BE2C (cell line): ENCODE measurements around the gene OR52I1.

Experiments
- DNase-seq: peaks from one replicate; pipeline ENCODE4 v3.0.0-alpha.2; 2020
- H3K27me3 ChIP-seq: fragments of 250-450 bp; sonication (Bioruptor Pico); 2 replicates; pipeline ENCODE4 v1.5.1; 2020; ENCODE audit warnings: mild to moderate bottlenecking
- H3K36me3 ChIP-seq: fragments of 250-450 bp; sonication (Bioruptor Pico); 2 replicates; pipeline ENCODE4 v1.5.1; 2020; ENCODE audit warnings: mild to moderate bottlenecking
- H3K4me1 ChIP-seq: fragments of 250-450 bp; sonication (Bioruptor Pico); 2 replicates; pipeline ENCODE4 v1.5.1; 2020
- H3K4me3 ChIP-seq: 2 replicates; pipeline ENCODE4 v1.5.1; 2011; ENCODE audit warnings: low read depth, low read length
- H3K9me3 ChIP-seq: fragments of 250-450 bp; sonication (Bioruptor Pico); 2 replicates; pipeline ENCODE4 v1.5.1; 2020
- TF ChIP-seq, protein P1 (sequence below): IDR thresholded peaks from 2 replicates; pipeline ENCODE4 v1.5.1; 2012; ENCODE audit warnings: mild to moderate bottlenecking, low read depth, low read length

OR52I1 gene

DNA sequence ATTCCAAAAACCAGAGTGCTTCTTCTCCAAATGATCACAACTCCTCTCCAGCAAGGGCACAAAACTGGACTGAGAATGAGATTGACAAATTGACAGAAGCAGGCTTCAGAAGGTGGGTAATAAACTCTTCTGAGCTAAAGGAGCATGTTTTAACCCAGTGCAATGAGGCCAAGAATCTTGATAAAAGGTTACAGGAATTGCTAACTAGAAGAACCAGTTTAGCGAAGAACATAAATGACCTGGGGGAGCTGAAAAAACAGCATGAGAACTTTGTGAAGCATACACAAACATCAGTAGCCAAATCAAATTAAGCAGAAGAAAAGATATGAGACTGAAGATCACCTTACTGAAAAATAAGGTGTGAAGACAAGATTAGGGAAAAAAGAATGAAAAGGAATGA is 33.4 kb upstream of the OR52I1 start:
- H3K9me3 ChIP-seq: no peaks in the 10 kb centered on the region
- H3K4me1 ChIP-seq: no peaks in the 10 kb centered on the region
- no peak overlapping the region for H3K4me3 ChIP-seq
- H3K27me3 ChIP-seq: no peaks in the 10 kb centered on the region
- no peaks in the 10 kb centered on the region for H3K36me3 ChIP-seq
- DNase-seq: no peak
- TF ChIP-seq, protein P1, sequence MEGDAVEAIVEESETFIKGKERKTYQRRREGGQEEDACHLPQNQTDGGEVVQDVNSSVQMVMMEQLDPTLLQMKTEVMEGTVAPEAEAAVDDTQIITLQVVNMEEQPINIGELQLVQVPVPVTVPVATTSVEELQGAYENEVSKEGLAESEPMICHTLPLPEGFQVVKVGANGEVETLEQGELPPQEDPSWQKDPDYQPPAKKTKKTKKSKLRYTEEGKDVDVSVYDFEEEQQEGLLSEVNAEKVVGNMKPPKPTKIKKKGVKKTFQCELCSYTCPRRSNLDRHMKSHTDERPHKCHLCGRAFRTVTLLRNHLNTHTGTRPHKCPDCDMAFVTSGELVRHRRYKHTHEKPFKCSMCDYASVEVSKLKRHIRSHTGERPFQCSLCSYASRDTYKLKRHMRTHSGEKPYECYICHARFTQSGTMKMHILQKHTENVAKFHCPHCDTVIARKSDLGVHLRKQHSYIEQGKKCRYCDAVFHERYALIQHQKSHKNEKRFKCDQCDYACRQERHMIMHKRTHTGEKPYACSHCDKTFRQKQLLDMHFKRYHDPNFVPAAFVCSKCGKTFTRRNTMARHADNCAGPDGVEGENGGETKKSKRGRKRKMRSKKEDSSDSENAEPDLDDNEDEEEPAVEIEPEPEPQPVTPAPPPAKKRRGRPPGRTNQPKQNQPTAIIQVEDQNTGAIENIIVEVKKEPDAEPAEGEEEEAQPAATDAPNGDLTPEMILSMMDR: no peak

DNA sequence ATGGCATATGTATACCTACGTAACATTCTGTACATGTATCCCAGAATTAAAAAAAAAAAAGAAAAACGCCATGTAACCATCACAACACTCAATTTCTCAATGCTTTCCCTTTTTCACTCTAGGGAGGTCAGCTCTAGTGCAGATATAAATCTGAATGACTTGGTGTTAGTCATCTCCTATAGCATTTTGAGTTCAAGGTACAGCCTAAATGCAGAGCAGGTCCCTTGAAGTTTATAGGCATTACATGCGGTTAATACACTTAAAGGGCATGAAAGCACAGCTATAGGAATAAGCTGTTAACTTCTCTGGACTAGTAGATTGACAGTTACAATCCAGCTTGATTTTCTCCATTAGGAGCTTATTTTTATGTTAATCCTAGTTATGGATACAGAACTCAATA is 28.5 kb upstream of the OR52I1 start:
- Histone ChIP-seq H3K36me3 (no peaks in the 10 kb centered on the region), H3K4me1 (no peaks in the 10 kb centered on the region), H3K9me3 (no peaks in the 10 kb centered on the region), H3K27me3 (no peaks in the 10 kb centered on the region), H3K4me3 (no peak overlapping the region)
- no peak for DNase-seq
- TF ChIP-seq, protein P1: no peak

DNA sequence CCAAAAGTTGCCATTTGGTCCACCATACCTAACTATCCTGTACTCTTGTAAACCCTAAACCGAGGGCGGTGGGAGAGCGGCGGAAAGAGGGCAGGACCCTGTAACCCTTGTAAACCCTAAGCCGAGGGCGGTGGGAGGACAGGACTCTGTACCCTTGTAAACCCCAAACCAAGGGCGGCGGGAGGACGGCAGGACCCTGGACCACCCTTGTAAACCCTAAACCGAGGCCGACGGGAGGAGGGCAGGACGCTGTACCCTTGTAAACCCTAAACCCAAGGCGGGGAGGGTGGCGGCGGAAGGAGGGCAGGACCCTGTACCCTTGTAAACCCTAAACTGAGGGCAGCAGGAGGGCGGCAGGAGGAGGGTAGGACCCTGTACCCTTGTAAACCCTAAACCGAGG is 24.8 kb upstream of the OR52I1 start:
- Histone ChIP-seq H3K27me3 (no peaks in the 10 kb centered on the region), H3K4me3 (no peak overlapping the region), H3K4me1 (no peaks in the 10 kb centered on the region), H3K36me3 (no peaks in the 10 kb centered on the region), H3K9me3 (no peaks in the 10 kb centered on the region)
- TF ChIP-seq, protein P1: no peak
- DNase-seq: no peak

DNA sequence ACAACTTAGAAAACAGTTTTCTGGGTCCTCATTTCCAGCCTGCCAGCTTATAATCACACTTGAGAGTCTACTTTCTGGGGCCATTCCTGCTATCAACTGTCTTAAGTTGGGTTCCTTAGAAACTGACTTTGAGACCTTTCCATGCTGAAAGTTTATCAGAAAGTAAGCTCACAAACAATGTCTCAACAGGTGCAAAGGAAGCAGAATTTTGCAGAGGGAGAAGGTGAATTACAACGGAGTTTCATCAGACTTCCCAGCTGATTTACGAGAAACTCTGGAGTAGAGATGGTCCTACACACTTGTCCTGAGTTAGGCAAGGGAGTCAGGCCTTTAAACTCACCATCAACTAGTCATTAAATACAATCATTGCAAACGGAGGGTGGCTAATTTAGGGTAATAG is 17.0 kb upstream of the OR52I1 start:
- TF ChIP-seq, protein P1: no peak
- no peak overlapping the region for H3K4me3 ChIP-seq
- no peaks in the 10 kb centered on the region for H3K4me1 ChIP-seq
- DNase-seq: no peak
- no peaks in the 10 kb centered on the region for H3K36me3 ChIP-seq
- H3K27me3 ChIP-seq: no peaks in the 10 kb centered on the region
- H3K9me3 ChIP-seq: no peaks in the 10 kb centered on the region

DNA sequence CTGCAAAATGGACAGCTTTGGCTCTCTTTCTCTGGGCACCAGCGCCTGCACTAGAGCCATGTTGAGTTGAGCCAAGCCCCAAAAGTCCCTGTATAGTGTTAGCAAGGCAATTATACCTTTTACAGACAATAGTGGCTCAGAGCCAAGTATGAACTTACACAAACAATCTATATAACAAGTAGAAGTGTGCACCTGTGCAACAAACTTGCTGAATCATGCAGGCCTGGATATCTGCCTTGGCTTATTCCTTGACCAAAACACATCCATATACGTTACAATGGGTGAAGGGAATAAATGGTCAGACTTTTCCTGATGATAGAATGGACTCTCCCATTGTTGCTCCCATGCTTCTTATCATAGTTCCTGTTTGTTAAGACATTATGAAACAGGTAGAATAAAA is 16.1 kb upstream of the OR52I1 start:
- DNase-seq: no peak
- Histone ChIP-seq H3K4me1 (no peaks in the 10 kb centered on the region), H3K4me3 (no peak overlapping the region), H3K9me3 (no peaks in the 10 kb centered on the region), H3K27me3 (no peaks in the 10 kb centered on the region), H3K36me3 (no peaks in the 10 kb centered on the region)
- TF ChIP-seq, protein P1: no peak

DNA sequence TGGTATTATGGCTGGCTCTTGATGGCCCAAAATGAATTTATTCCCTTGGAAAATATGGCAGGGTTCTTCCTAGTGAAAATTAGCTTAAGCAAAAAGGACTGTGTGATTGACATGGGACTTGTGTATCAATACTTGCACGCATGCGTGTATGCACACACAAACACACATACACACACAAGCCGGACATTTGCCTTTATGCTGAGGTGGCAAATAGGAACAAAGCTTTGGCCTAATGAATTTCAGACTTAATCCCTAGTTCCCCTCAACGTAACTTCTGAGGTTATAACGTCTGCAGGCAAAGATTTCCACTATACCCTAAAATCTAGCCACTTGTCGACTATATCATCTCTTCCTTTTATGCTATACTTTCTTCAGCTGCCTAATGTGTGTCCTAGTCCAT is 15.2 kb upstream of the OR52I1 start:
- Histone ChIP-seq H3K4me3 (no peak overlapping the region), H3K36me3 (no peaks in the 10 kb centered on the region), H3K27me3 (no peaks in the 10 kb centered on the region), H3K4me1 (no peaks in the 10 kb centered on the region), H3K9me3 (no peaks in the 10 kb centered on the region)
- TF ChIP-seq, protein P1: no peak
- DNase-seq: no peak
